ENCODE measurements around the gene CPNE4.

The CPNE4 gene

GRCh38 chr3:131730581-131730980 lies 304.2 kb downstream of the CPNE4 start:
- no peak for DNase-seq

- DNase-seq: peak in 1 of 3 experiments; percentile 68
These were observed 305.2 kb downstream of the CPNE4 start for GRCh38 chr3:131729643-131730017.

GRCh38 chr3:131728898-131729642 lies 305.7 kb downstream of the CPNE4 start:
- DNase-seq: peak in 2 of 3 experiments; percentile 57 to 88

GRCh38 chr3:131725414-131725813 lies 309.4 kb downstream of the CPNE4 start:
- no peak for DNase-seq

- DNase-seq: no peak
These were observed 311.5 kb downstream of the CPNE4 start for GRCh38 chr3:131723343-131723742.

- no peak for DNase-seq
These were observed 317.3 kb downstream of the CPNE4 start for GRCh38 chr3:131717493-131717892.

GRCh38 chr3:131716943-131717342 lies 317.9 kb downstream of the CPNE4 start:
- DNase-seq: no peak

- no peak for DNase-seq
These were observed 318.8 kb downstream of the CPNE4 start for GRCh38 chr3:131716007-131716406.

GRCh38 chr3:131714585-131715220 lies 320.1 kb downstream of the CPNE4 start:
- DNase-seq: no peak

- no peak for DNase-seq
These were observed 321.2 kb downstream of the CPNE4 start for GRCh38 chr3:131713416-131714123.

GRCh38 chr3:131712662-131713061 lies 322.2 kb downstream of the CPNE4 start:
- peak in 1 of 3 experiments; percentile 18 for DNase-seq

- DNase-seq: peak in 2 of 3 experiments; percentile 9 to 64
These were observed 323.6 kb downstream of the CPNE4 start for GRCh38 chr3:131711114-131711768.

- DNase-seq: no peak
These were observed 326.6 kb downstream of the CPNE4 start for GRCh38 chr3:131708241-131708640.

GRCh38 chr3:131705558-131706051 lies 329.2 kb downstream of the CPNE4 start:
- DNase-seq: peak in 2 of 3 experiments; percentile 72 to 94

GRCh38 chr3:131705099-131705498 lies 329.7 kb downstream of the CPNE4 start:
- no peak for DNase-seq

GRCh38 chr3:131704098-131704497 lies 330.7 kb downstream of the CPNE4 start:
- DNase-seq: peak in 1 of 3 experiments; percentile 16

- no peak for DNase-seq
These were observed 332.7 kb downstream of the CPNE4 start for GRCh38 chr3:131702146-131702545.

- DNase-seq: no peak
These were observed 333.6 kb downstream of the CPNE4 start for GRCh38 chr3:131701153-131701770.

GRCh38 chr3:131699001-131699400 lies 335.8 kb downstream of the CPNE4 start:
- DNase-seq: no peak

- no peak for DNase-seq
These were observed 340.4 kb downstream of the CPNE4 start for GRCh38 chr3:131694376-131694775.

- DNase-seq: no peak
These were observed 342.5 kb downstream of the CPNE4 start for GRCh38 chr3:131692356-131692755.

- DNase-seq: no peak
These were observed 344.0 kb downstream of the CPNE4 start for GRCh38 chr3:131690800-131691199.

- no peak for DNase-seq
These were observed 346.4 kb downstream of the CPNE4 start for GRCh38 chr3:131688370-131688769.

All from NCI-H1417 (cell line).